ENCODE results near the gene DYNC1I1.

DNA sequence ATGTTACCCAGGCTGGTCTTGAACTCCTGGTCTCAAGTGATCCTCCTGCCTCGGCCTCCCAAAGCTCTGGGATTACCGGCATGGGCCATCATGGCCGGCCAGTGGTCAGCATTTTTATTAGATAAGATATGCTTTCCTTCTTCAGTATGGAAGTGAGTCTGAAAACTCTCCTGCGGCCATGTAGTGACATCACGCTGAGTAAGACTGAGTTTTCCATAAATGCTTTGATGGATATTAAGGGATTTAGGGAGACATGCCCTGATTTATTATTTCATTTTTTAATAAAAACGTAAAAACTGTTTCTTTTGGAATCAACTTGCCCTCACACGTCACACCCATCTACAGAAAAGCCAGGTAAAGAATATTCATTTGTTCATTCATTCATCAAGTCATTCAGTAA lies 48.4 kb downstream of the DYNC1I1 start:
- no peak for TF ChIP-seq POLR2A (IDR thresholded peaks at IDR 0.05)
- TF ChIP-seq, protein P1, sequence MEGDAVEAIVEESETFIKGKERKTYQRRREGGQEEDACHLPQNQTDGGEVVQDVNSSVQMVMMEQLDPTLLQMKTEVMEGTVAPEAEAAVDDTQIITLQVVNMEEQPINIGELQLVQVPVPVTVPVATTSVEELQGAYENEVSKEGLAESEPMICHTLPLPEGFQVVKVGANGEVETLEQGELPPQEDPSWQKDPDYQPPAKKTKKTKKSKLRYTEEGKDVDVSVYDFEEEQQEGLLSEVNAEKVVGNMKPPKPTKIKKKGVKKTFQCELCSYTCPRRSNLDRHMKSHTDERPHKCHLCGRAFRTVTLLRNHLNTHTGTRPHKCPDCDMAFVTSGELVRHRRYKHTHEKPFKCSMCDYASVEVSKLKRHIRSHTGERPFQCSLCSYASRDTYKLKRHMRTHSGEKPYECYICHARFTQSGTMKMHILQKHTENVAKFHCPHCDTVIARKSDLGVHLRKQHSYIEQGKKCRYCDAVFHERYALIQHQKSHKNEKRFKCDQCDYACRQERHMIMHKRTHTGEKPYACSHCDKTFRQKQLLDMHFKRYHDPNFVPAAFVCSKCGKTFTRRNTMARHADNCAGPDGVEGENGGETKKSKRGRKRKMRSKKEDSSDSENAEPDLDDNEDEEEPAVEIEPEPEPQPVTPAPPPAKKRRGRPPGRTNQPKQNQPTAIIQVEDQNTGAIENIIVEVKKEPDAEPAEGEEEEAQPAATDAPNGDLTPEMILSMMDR (IDR thresholded peaks at IDR 0.05 in 4 of 5, conservative IDR thresholded peaks at IDR 0.05 in 1 of 5): no peak

All from gastrocnemius medialis (tissue), 4 donors.